IMR-90 (cell line): Measurements from ENCODE around the gene P4HA1. TPM values are rescaled to one million over a fixed set of nuclear protein-coding genes. Genes with fewer than 3 reads are reported as not detected.

Source experiments
- microRNA-seq, 2 experiments: library from miRNA; stranded (forward) in 1 of 2; unstranded in 1 of 2; fragments of 10-50 nt in 1 of 2; fragments of <30 nt in 1 of 2; gene quantifications in 1 of 2; microRNA quantifications in 1 of 2; one replicate each; pipeline versions ENCODE3 to v1.1.0; 2013 to 2020; ENCODE audit not compliant: insufficient read depth in 1 of 2, insufficient read length in 1 of 2, unreplicated experiment in 1 of 2
- polyA plus RNA-seq, 3 experiments: library from polyadenylated mRNA; depleted of rRNA; stranded (reverse); fragments of >200 nt; gene quantifications; 2 replicates each; pipeline ENCODE4 v1.2.3, GENCODE V29; 2012; ENCODE audit warnings: low replicate concordance in 1 of 3
- small RNA-seq, 5 experiments: library from RNA; depleted of rRNA; stranded (forward); fragments of <200 nt; gene quantifications; one replicate each; pipeline ENCODE3, GENCODE V24; 2012
- total RNA-seq: library from RNA; depleted of rRNA; stranded (reverse); fragments of >200 nt; gene quantifications from 2 replicates; pipeline ENCODE4 v1.2.3, GENCODE V29; 2012; rRNA removed

Gene P4HA1
- total and polyA plus RNA-seq, 2 of the 4 experiments (the other 2 are of a cell fraction) = 178 to 241 TPM

Small RNA genes lying within 50 kb of the gene (microRNA-seq; reads per million reads assigned to microRNA genes)
- gene RF00019 (ENCODE audit: insufficient read depth, insufficient read length) = not detected
- gene SNORA11F (ENCODE audit: insufficient read depth, insufficient read length) = not detected

Small RNA genes lying within 50 kb of the gene (small RNA-seq; reads per million reads assigned to genes)
- gene RF00019 = 0 reads per million in 5 experiments
- 4.1 to 104 (median 9.9) reads per million in 5 experiments for gene SNORA11F

Other genes with a start within 250 kb of the P4HA1 start
- gene OIT3, start 203.1 kb downstream of the P4HA1 start, total RNA-seq = not detected in 2 replicates
- gene OIT3, start 203.1 kb downstream of the P4HA1 start, polyA plus RNA-seq (2012; rRNA removed) = not detected in 2 replicates
- not detected in 2 replicates for gene PLA2G12B, start 142.1 kb downstream of the P4HA1 start, total RNA-seq
- gene PLA2G12B, start 142.1 kb downstream of the P4HA1 start, polyA plus RNA-seq (2012; rRNA removed) = not detected in 2 replicates
- 0.90 and 1.1 TPM in 2 replicates for gene NUDT13, start 13.6 kb upstream of the P4HA1 start, total RNA-seq
- 1.3 and 1.7 TPM in 2 replicates for gene NUDT13, start 13.6 kb upstream of the P4HA1 start, polyA plus RNA-seq (2012; rRNA removed)
- 32.8 and 36.9 TPM in 2 replicates for gene ECD, start 71.1 kb upstream of the P4HA1 start, total RNA-seq
- gene ECD, start 71.1 kb upstream of the P4HA1 start, polyA plus RNA-seq (2012; rRNA removed) = 19.3 and 22.1 TPM in 2 replicates
- gene FAM149B1, start 71.3 kb upstream of the P4HA1 start, total RNA-seq = 22.8 and 28.3 TPM in 2 replicates
- gene FAM149B1, start 71.3 kb upstream of the P4HA1 start, polyA plus RNA-seq (2012; rRNA removed) = 18.2 and 21.7 TPM in 2 replicates
- 28.7 and 39.4 TPM in 2 replicates for gene DNAJC9, start 150.4 kb upstream of the P4HA1 start, total RNA-seq
- 17.9 and 20.0 TPM in 2 replicates for gene DNAJC9, start 150.4 kb upstream of the P4HA1 start, polyA plus RNA-seq (2012; rRNA removed)
- gene MRPS16, start 155.8 kb upstream of the P4HA1 start, total RNA-seq = 45.3 and 66.1 TPM in 2 replicates
- 62.4 and 75.5 TPM in 2 replicates for gene MRPS16, start 155.8 kb upstream of the P4HA1 start, polyA plus RNA-seq (2012; rRNA removed)